HG03521 (cell line): ENCODE measurements around the gene EIF3F.

Experiments
- ATAC-seq: cut with Tn5 transposase; IDR thresholded peaks from one replicate; pipeline ENCODE4 v1.9.1; 2021; ENCODE audit warnings: mild to moderate bottlenecking, moderate library complexity; ENCODE audit not compliant: unreplicated experiment

Gene EIF3F

GRCh38 chr11:7986768-7987559, at the start of gene EIF3F:
TSS of gene EIF3F (plus strand) at chr11:7987337. CDS start at chr11:7987353, 16 bp downstream.
- ATAC-seq = peak; percentile 94

- no peak for ATAC-seq
Observed at GRCh38 chr11:7941146-7941545, 46.0 kb upstream of the EIF3F start.

- ATAC-seq = no peak
Observed at GRCh38 chr11:7941608-7942007, 45.5 kb upstream of the EIF3F start, which contains the start of gene OR10A3. TSS of gene OR10A3 (minus strand) at chr11:7941708. CDS start at chr11:7939520, 2,188 bp downstream.

DNA sequence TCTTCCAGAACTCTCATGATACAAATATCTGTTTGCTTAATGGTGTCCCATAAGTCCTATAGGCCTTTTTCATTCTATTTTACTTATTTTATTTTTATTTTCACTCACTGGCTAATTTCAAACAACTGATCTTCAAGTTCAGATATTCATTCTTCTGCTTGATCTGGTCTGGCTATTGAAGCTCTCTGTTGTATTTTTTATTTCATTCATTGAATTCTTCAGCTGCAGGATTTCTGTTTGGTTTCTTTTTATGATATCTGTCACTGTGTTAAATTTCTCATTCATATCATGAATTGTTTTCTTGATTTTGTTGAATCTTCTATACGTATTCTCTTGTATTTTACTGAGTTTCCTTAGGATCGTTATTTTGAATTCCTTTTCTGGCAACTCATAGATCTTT, 43.0 kb upstream of the EIF3F start:
- ATAC-seq = no peak

GRCh38 chr11:7949934-7950333, 37.2 kb upstream of the EIF3F start:
- no peak for ATAC-seq

GRCh38 chr11:7955191-7955590, 31.9 kb upstream of the EIF3F start:
- no peak for ATAC-seq

DNA sequence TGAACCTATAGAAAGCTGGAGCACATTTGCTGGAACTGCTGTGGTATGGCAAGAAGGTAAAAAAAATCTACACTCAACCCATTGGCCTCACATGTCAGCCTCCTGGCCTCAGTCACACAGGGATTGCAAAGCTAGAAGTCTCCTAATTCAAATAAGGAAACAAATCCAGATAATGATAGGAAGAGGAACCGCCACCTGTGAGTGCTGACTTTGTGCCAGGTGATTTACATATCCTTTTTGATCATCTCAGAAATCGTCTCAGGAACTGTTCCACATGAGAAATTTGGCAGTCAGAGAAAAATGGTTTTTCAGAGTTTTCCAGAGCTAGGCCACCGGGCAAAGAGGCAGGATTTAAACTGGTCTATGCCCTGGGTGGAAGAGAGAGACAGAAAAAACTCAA, 22.9 kb upstream of the EIF3F start:
- ATAC-seq = no peak

DNA sequence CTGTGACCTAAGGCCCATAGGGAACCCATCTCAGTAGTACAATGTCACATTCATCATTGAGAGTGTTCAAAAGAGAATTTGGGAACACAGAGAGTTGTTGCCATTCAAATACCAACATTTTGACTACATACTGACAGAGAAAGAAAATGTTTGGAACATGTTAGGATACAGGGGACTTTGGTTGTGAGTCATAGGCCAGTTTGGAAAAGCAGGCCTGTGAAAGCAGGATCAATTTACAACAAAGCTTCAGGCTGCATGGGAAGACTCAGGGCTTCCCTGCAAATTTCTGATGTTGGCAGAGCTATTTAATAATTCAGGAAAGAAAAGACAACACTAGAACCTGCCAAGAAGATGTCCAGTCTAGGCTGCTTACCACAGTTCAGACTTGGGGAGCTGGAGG, 22.3 kb upstream of the EIF3F start:
- ATAC-seq = no peak

- ATAC-seq = no peak
Observed at GRCh38 chr11:7965386-7965785, 21.8 kb upstream of the EIF3F start, which contains the start of gene NLRP10. TSS of gene NLRP10 (minus strand) at chr11:7965447. CDS start at chr11:7963495, 1,952 bp downstream.

GRCh38 chr11:7967097-7967496, 20.0 kb upstream of the EIF3F start:
- ATAC-seq = no peak

DNA sequence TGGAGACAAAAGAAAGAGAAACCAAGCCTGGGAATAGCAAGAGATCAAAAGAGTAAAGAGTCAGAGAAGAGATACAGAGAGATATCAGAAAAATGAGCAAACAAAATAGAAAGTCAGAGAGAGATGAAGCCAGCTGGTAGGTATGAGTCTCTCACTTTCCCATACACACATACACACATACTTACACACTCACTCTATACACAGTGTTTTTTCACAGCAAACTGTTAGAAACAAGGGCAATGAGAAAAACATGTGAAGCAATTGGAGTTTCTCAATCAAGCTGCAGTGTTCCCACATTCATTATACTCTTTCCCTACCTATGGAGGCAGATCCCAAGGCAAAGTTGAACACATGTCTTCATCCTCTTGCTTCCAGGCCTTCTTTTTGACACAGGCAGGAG, 19.3 kb upstream of the EIF3F start:
- ATAC-seq = no peak

DNA sequence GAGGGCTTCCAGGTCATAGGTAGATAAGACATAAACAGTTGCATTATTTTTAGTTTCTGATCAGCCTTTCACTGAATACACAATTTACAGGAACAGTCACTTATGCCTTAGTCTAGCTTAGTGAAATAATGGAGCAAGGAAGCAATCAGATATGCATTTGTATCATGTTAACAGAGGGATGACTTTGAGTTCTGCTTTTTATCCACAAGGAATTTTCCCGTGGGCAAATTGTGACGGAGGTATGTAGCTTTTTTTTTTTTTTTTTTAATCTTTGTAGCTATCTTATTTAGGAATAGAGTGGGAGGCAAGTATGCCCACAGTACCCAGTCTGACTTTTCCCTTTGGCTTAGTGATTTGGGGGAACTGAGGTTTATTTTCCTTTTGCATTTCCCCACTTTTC, 18.5 kb upstream of the EIF3F start:
- ATAC-seq = no peak

DNA sequence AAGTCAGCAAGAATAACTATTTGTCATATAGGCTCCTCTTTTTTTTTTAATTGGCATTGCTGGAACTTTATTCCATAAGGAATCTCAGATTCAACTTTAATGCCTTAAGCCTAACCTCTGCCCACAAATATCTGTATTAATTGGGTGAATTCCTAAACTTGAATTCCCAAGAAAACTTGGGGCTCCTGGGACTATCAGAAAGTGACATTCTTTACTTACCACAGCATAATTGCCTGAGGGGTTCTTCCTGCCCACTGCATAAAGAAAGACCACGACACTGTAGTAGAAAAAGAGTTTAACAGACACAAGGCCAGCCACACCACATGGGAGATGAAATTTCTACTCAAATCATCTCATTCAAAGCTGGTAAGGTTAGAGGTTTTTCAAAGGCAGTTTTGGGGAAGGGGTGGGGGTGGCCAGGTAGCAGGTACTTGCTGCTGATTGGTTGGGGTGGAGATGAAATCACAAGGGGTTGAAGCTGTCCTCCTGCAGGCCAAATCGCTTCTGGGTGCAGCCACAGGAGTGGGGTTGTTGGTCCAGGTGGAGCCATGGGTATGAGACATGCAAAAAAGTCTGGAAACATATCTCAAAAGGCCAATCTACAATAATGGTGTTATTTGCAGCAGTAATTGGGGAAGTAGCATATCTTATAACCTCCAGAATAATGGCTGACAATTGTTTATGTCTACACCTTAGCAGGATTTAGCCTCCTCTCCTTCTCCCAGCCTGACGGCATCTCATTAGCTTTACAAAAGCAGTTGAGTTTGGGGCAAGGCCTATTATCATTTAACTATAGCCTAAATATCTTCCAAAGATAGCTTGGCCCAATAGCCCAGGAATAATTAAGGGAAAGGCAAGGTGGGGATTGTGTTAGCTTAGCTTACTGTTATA, 17.1 kb upstream of the EIF3F start:
- no peak for ATAC-seq

GRCh38 chr11:7971846-7972245, 15.3 kb upstream of the EIF3F start:
- no peak for ATAC-seq

DNA sequence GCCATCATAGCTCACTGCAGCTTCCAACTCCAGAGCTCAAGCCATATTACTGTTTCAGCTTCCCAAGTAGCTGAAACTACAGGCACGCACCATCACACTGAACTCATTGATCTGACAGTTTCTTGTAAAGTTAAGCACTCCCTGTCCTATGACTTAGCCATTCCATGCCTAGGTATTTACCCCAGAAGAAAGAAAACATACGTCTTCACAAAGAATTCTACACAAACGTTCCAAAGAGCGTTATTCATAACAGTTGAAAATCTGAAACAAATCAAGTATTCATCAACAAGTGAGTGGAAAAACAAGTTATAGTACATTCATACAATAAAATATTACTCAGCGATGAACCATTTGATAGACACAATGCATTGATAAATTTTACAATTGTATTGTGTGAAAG, 14.1 kb upstream of the EIF3F start:
- ATAC-seq = no peak

DNA sequence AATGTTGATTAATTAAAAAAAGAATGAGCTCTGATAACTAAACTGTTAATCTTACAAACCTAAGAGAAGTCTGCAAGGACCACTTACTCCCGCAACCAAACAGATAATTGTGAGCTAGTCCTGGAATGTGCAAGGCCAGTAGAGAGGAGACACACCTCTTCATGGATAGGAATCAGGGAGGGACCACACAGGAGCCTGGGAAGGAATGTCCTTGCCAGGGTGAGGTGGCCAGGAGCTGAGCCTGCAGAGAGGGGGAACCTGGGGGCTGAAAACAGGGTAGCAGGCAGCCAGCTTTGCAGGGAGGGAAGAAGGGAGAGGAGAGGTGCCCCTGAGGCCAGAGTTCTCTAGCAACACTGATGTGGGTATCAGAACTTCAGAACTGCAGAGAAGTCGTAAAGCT, 12.5 kb upstream of the EIF3F start:
- no peak for ATAC-seq

- ATAC-seq = no peak
Observed at GRCh38 chr11:7977232-7977917, 9.8 kb upstream of the EIF3F start.

DNA sequence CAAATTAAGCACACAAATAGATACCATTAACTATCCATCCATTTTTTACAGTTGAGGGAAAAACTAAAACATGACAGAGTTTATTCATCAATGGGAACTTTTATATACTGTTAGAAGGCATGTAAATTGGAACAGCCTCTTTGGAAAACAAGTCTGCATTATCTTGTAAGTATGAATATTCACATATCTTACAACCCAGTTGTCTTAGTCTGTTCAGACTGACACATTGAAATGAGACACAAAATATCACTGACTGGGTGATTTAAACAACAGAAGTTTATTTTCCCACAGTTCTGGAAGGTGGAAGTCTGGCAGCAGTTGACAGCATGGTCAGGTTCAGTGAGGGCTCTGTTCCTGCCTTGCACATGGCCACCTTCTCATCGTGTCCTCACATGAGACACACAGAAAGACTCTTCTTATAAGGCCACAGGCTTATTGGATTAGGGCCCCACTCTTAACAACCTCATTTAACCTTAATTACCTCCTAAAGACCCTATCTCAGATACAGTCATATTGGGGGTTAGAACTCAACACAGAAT, 5.4 kb upstream of the EIF3F start:
- no peak for ATAC-seq

- peak; percentile 25 for ATAC-seq
Observed at GRCh38 chr11:7982582-7983119, 4.5 kb upstream of the EIF3F start.

GRCh38 chr11:7983832-7984590, 3.1 kb upstream of the EIF3F start:
- no peak for ATAC-seq
